Hematopoietic multipotent progenitor cell treated with erythropoietin and hydrocortisone succinate and interleukin-3 and kit ligand, for 17 days (in vitro differentiated cells): ENCODE measurements around the gene NELFCD.
A peak's percentile ranks its signal among the peaks of the same experiment; 100 is the strongest.
"Not testable (repeated sequence)": the region's sequence is repeated elsewhere in the genome, so short reads cannot be mapped to it uniquely, and the experiment has no call there.

Source experiments
- DNase-seq: peaks from one replicate; pipeline ENCODE4 v3.0.0-alpha.2; 2015; ENCODE audit warnings: low spot score

The NELFCD gene

DNA sequence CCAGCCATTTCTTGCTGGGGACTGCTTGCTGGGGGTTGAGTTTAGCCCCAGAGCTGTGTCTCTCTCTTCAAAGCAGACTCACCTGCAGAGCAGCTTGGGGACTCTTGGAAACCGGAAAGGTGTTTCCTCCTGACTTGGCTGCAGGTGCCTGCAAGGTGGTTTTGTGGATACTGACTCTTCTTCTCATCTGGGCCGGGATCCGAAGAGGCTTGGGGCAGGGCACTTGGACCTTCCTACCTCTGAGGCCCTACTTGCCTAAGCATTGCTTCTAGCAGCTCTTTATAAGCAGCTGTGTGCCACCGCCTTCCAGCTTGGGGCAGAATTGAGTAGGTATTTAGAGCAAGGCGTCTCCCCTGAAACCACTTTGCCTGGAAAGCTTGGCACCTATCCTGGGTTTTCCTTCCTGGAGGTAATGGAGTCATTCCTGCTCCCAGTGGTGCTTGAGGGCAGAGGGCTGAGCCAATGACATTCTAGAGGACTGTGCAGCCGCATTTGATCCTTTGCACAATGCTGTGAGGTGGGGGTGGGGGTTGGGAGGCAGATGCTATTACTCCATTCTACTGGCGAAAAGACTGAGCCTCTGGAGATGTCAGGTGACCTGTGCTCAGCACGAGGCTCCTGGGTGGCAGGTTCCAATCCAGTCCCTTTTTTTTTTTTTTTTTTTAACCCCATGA lies 29.4 kb downstream of the NELFCD start:
- DNase-seq: no peak

- DNase-seq: peak; percentile 49
Observed at GRCh38 chr20:59010995-59011873, 30.2 kb downstream of the NELFCD start.

GRCh38 chr20:59011874-59012157 lies 30.8 kb downstream of the NELFCD start:
- not testable (repeated sequence) for DNase-seq

DNA sequence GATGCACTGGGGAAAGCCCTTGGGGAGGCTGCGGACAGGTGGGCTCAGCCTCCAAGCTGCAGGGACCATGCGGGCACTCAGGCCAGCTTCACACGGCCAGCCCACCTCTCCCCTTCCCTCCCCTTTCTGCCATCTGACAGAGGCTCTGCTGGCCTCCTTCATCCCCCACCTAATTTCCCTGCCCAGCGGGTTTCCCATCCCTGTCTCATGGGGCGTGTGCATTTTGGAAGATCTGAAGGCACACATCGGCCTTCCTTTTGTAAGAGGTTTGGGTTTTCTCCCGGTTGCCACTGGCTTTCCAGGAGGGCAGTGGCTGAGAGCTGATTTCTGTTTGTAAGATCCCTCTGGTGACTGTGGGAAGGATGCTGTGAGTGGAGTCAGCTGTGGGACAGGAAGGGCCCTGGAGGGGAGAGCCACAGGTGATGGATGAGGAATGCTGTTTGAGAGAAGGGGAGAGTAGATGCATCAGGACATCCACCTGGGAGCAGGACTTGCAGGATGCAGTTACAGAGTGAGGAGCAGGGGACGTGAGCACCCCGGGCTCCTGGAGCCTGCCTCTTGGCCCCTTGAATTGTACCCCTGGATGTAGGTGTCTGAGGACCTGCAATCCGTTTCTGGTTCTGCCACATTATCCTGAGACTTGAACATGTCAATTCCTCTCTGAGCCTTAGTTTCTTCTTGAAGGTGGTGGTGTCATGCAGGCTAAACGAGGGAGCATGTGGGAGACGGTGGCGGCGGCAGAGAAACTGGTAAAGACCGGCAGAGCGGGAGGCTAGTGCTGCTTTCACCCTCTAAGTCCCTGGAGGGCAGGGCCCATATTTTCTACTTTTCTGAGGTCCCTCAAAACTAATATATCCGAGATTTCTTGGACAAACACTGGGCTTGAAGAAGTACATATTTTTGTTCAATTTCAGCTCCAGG lies 32.2 kb downstream of the NELFCD start:
- no peak for DNase-seq

- DNase-seq: peak; percentile 29
Observed at GRCh38 chr20:59013959-59014608, 33.0 kb downstream of the NELFCD start.

DNA sequence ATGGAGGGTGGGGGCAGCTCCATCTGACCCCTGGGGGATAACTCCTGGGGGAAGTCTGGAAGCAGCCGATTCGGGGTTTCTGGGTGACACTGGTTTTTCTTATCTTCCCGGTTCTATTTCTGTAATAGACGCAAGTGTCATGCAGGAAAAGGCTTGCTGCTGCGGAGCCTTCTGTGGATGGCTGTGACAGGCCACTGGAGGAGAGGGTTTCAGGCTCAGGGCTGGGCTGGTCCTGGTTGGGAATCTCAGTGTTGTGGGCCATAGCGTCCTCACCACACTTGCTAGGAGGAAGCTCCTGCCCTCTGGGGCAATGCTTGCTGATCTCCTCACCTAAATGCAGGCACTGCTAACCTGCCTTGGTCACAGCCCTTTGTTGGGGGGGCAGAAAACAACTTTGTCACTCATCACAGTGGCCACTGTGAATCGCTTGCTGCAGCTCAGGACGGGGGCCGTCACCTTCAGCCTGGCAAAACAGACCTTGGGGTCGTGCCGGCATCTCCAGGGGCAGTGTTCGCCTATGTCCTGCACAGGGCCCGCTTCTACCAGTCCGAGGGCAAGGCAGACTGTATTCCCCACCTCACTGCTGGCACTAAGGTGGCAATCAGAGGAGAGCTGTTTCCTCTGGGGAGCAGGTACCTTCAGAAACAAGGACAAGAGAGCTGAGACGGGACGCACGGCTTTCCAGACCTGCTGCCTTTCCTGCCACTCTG lies 33.8 kb downstream of the NELFCD start:
- no peak for DNase-seq

GRCh38 chr20:59015411-59015810 lies 34.4 kb downstream of the NELFCD start:
- no peak for DNase-seq

GRCh38 chr20:59015812-59016711 lies 35.0 kb downstream of the NELFCD start:
- DNase-seq: peak; percentile 54

DNA sequence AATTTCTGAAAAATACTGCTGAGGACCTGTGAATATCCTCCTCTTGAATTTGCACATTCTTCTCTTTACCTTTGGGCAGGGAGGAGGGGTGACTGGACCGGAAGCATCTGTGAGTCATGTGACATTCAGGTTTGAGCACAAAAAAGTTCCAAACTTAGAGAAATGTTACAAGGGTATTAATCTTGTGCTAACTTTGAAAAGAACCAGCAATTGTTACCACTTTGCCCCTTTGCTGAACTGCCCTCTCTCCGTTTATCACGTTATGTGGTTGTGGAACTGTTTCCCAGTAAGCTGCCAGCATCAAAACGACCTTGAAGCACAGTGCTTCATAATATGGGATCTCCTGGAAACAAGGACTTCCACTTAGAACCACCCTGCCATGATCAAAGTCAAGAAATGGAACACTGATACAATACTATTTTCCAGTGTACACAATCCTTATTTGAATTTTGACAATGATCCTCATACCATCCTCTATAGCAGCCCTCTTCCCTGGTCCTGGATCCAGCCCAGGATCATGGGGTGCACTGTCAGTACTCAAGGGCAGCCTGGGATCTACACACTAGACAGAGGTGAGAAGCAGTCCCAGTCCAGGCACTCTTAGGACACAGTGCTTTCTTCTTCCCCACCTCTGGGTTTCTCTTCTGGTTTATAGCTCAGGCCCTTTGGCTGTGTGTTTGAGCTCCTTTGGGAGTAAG lies 35.9 kb downstream of the NELFCD start:
- peak; percentile 44 for DNase-seq

DNA sequence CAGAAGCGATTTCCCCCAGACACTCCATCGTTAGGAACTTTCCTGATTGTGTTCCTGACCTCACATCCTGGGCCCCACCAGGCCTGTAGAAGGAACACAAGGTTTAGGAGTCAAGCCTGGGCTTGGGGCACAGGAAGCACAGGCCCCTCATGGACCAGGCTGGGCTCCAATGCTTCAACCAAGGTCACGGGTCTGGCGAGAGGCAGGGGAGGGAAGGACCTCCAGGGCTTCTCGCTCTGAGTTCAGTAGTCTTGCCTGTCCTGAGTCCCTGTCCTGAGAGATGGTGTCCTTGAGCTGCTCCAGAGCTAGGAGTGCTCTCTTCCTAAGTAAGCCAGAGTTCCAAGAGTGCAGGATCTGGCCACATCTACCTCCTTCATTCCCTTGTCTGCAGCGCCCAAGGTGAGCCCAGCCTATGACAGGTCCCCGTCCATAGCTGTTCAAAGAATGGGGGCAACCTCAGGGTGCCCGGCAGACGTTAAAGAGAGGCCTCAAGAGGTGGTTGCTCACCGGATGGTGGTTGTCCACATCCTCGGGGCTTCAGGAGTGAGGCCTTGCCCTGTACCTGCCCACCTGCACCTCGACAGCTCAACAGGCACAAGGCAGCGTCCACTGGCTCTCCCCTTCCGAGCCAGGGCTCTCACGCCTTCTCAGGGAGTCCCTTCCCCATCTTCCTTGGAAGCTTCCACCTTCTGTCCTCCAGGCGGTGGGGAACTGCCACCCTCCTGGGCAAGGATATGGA lies 36.6 kb downstream of the NELFCD start:
- no peak for DNase-seq

DNA sequence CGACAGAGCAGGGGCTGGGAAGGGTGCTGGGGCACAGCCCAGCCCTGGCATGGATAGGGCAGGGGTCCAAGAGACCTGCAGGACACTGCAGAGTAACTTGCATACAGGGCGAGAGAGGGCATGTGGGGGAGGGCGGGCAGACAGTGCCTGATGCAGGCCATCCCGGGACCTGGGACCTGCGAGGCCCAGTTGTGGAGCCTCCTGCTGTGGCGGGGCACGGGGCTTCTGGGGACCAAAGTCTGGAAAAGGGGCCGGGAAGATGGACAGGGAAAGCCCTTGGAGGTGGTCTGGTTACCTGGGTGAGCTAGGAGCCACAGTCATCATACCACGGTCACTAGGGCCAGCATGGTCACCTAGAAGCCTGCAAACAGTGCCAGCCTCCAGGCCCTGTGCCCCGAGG lies 37.8 kb downstream of the NELFCD start:
- no peak for DNase-seq

DNA sequence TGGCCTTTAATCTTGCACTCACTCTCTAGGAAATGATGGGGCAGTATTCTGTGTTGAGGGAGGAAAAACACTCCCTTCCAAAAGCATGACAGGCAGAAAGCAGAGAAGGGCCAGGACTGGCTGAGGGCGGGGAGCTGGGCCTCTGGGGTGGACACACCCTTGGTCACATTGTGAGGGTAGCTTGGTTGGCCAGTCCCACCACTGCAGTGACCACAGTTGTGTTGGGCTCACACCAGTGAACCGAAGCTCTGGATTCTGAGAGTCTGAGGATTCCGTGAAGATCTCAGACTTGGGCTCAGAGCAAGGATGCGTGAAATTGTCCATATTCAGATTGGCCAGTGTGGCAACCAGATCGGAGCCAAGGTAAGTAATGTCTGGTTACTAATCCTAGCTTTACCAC lies 38.2 kb downstream of the NELFCD start, which contains the start of gene TUBB1:
Gene TUBB1, plus strand, starts transcription at position 213 of the 400 bp plus-strand sequence. Its CDS starts 94 bp downstream, at position 307.
- peak; percentile 78 for DNase-seq

DNA sequence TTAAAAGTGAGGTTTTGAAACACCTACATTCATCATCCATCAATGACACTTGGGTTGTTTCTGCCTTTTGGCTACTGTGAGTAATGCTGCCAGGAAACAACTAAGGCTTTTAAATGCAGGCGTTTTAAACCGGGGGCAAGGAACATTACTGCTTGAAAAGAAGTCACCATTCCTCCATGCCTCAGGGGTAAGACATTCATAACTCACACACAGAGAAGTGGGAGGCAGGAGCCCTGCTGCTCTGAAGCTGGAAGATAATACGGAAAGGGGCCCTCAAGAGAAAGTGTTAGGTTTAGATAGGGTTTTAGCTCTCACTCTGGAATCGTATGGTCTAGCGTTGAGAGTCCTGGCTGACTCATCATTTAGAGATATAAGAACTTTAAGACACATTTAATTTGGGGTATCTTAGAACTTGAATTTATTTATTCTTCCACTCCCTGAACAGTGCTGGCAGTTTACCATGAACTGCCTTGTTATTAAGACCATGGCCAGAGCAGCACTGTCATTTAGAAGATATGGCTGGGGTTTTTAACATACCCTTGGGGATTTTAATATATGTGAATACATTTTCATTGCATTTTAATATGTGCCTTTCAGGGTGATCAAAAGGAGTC lies 40.0 kb downstream of the NELFCD start:
- DNase-seq: peak; percentile 85

DNA sequence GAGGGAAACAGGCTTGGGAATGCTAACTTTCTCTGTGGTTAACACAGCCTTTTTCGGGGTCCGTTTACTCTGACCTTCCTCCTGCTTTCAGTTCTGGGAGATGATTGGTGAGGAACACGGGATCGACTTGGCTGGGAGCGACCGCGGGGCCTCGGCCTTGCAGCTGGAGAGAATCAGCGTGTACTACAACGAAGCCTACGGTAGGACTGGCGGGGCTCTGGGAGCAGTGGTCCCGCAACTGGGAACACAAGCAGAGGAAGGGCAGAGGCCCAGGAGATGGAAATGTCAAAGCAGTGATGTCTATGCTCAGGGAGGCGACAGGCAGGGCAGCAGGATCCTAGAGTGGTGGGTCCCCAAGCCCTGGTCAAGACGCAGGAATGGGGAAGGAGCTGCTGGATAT lies 41.7 kb downstream of the NELFCD start:
- DNase-seq: no peak

DNA sequence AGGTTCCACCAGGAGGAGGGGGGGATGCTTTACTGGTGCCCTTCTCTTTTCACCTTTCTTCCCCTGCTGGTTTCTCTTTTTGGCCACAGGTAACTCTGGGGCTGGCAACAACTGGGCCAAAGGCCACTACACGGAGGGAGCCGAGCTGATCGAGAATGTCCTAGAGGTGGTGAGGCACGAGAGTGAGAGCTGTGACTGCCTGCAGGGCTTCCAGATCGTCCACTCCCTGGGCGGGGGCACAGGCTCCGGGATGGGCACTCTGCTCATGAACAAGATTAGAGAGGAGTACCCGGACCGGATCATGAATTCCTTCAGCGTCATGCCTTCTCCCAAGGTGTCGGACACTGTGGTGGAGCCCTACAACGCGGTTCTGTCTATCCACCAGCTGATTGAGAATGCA lies 42.6 kb downstream of the NELFCD start:
- DNase-seq: no peak

- DNase-seq: no peak
Observed at GRCh38 chr20:59024111-59024530, 43.1 kb downstream of the NELFCD start.

GRCh38 chr20:59025086-59025485 lies 44.0 kb downstream of the NELFCD start:
- DNase-seq: no peak

DNA sequence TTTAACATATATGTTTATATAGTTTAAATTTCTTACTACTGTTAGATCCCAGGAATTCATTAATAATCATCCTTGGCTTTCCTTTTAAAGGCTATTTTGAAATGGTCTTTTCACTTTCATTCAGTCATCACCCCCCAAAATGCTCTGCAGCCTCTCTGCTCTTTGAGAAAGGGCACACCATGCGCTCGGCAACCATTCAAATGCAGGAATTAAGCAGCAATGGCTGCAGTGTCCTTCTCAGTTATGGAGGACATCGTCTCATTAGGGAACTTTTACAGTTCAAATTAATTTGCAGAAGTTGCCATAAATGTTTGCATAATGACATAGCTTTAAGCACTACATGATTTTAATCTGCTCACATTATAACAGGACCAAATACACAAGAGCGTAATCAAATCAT lies 44.5 kb downstream of the NELFCD start:
- DNase-seq: no peak
